NT2/D1 (cell line): ENCODE data around the gene GLRX.

ENCODE experiments used
- DNase-seq: peaks from one replicate; pipeline ENCODE4 v3.0.0-alpha.2; 2011; ENCODE audit warnings: low read depth, low spot score
- H3K27me3 ChIP-seq: 2 replicates; pipeline ENCODE4 v1.6.0; 2011; ENCODE audit warnings: mild to moderate bottlenecking; ENCODE audit not compliant: insufficient read length, insufficient read depth
- H3K36me3 ChIP-seq: 2 replicates; pipeline ENCODE4 v1.6.1; 2011; ENCODE audit warnings: mild to moderate bottlenecking, low read length, mixed read lengths; ENCODE audit not compliant: insufficient read depth, insufficient read length
- H3K4me1 ChIP-seq: 2 replicates; pipeline ENCODE4 v1.5.1; 2011; ENCODE audit not compliant: insufficient read depth, insufficient read length
- H3K4me3 ChIP-seq: 2 replicates; pipeline ENCODE4 v1.5.1; 2011; ENCODE audit warnings: low read depth; ENCODE audit not compliant: insufficient read length
- H3K9ac ChIP-seq: 2 replicates; pipeline ENCODE4 v1.6.0; 2011; ENCODE audit warnings: low read depth; ENCODE audit not compliant: insufficient read length
- H3K9me3 ChIP-seq: 2 replicates; pipeline ENCODE4 v1.5.1; 2011; ENCODE audit warnings: mild to moderate bottlenecking, low read length; ENCODE audit not compliant: insufficient read depth
- SUZ12 ChIP-seq: IDR thresholded peaks from 2 replicates; pipeline ENCODE4 v1.6.1; 2011; ENCODE audit not compliant: insufficient read length, insufficient read depth; ENCODE audit errors: extremely low read depth
- YY1 ChIP-seq: IDR thresholded peaks from 2 replicates; pipeline ENCODE4 v1.6.1; 2011; ENCODE audit not compliant: insufficient read length, insufficient read depth
- ZNF274 ChIP-seq: IDR thresholded peaks from 2 replicates; pipeline ENCODE4 v1.6.1; 2011; ENCODE audit warnings: mild to moderate bottlenecking, low read depth, low read length

The GLRX gene

DNA sequence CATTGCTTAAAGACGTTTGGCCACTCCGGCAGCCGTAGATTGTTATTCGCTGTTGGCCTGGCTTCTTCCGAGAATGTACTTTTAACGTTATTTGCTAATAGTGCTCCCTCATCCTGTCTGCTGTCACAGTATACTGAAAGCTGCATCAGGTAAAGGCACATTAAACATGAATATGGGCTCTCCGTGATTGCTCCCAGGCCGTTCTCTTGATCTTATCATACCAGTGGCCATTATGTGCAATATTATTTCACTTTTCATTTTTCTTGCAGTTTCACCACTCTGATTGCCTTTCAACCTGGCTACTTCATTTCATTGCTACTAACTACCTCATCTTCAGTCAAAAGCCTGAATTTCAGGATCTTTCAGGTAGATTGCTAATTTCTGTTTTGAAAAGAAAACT lies 34.0 kb downstream of the GLRX start:
- TF ChIP-seq YY1 (no peak), ZNF274 (no peak), SUZ12 (no peak)
- no peaks in the 10 kb centered on the region for H3K27me3 ChIP-seq
- H3K4me1 ChIP-seq = no peaks in the 10 kb centered on the region
- peaks cover 6% of the 10 kb centered on the region for H3K36me3 ChIP-seq
- no peak overlapping the region for H3K4me3 ChIP-seq
- no peaks in the 10 kb centered on the region for H3K9me3 ChIP-seq
- no peak for DNase-seq
- H3K9ac ChIP-seq = no peak overlapping the region

DNA sequence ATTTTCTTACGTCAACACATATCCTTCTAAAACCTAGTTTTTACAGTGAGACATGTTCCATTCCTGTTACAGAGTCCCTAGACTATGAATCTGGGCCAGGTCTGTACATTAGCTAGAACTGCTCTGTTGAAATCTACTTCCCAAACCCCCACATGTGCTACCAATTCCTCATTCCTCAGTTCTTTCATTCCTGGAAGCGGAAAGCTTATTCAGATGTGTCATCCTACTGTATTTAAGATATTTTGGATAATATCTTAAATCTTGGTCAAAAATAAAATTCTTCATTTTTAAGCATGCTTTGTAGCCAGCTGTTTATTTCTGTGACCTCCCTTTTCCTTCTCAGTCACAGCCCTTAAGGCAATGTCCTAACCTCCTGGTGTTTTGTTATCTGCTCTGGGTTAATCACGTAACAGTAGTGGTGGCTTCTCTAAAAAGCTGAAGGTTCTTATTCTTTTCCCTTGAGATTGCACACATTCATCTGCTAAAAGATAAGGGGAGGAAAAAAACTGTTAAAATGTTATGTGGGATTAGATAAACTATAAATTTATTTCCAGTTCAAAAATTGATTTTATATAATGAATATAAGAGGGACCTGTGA lies 35.6 kb downstream of the GLRX start:
- Histone ChIP-seq H3K4me1 (no peaks in the 10 kb centered on the region), H3K4me3 (no peak overlapping the region), H3K9ac (no peak overlapping the region), H3K27me3 (no peaks in the 10 kb centered on the region), H3K36me3 (peaks cover 6% of the 10 kb centered on the region), H3K9me3 (no peaks in the 10 kb centered on the region)
- no peak for TF ChIP-seq YY1
- DNase-seq = no peak

DNA sequence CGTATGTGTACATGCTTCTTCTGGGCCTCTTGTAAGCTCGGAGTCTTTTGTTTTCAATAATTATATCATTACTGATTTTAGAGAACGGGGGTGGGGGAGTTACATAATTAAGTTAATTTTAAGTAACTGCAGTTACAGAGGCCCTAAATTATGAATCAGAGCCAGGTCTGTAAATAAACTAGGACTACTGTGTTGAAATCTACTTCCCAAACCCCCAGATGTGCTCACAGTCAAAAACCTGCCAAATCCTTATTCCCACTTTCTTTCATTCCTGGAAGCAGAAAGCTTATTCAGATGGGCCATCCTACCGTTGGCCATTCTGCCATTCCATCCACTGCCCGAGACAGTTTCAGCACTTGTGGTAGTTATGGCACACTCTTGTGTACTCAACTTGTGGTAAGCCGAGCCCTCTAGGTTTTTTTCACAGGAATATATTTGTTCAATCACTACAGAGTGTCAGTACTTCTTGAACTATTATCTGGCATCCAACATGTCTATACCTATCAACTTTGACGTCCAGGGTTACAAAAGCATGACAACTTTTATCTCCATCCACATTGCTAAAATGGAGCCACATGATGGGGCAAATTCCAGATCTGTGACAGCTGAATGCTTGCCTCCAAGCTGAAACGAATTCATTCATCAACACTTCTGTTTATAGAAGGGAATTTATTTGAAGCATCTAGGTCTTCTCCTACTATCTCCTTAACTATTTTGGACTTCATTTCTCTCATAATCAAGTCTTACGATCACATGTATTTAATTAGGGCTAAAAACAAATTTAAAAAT lies 37.8 kb downstream of the GLRX start:
- Histone ChIP-seq H3K9ac (no peak overlapping the region), H3K9me3 (no peaks in the 10 kb centered on the region), H3K4me3 (no peak overlapping the region), H3K4me1 (no peaks in the 10 kb centered on the region), H3K27me3 (no peaks in the 10 kb centered on the region), H3K36me3 (peaks cover 6% of the 10 kb centered on the region)
- DNase-seq = no peak
- TF ChIP-seq YY1 (no peak), ZNF274 (no peak), SUZ12 (no peak)

DNA sequence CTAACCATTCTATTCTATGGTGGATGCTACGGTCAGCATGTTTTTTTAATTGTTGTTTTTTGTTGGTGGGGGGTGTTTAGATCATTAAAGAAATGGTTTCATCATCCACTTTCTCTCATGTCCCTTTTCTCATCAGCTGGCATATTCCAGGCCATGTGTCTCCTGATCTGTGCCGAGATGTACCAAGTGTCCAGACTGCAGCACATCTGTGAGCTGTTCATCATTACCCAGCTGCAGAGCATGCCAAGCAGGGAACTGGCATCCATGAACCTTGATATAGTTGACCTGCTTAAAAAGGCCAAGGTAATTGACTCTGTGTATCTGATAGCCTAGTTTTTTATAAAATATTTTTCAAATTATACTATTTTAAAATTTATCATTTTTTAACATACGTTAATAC lies 38.9 kb downstream of the GLRX start:
- no peaks in the 10 kb centered on the region for H3K9me3 ChIP-seq
- DNase-seq = no peak
- H3K27me3 ChIP-seq = no peaks in the 10 kb centered on the region
- no peak overlapping the region for H3K4me3 ChIP-seq
- H3K4me1 ChIP-seq = no peaks in the 10 kb centered on the region
- TF ChIP-seq SUZ12 (no peak), YY1 (no peak), ZNF274 (no peak)
- peaks cover 6% of the 10 kb centered on the region for H3K36me3 ChIP-seq
- H3K9ac ChIP-seq = no peak overlapping the region

DNA sequence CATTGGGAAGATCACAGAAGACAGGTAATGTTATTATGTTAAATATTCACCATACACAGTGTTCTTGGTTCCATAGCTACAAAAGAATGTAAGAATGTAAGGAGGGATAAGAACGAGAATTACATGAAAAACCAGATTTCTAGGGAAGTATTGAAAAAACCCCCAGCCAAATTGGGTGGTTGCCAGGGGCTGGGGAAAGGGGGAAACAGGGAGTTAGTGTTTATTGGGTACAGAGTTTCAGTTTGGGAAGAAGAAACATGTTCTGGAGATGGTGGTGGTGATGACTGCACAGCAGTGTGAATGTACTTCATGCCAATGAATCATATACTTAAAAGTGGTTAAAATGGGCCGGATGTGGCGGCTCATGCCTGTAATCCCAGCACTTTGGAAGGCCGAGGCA lies 40.3 kb downstream of the GLRX start:
- H3K4me1 ChIP-seq = no peaks in the 10 kb centered on the region
- no peak overlapping the region for H3K9ac ChIP-seq
- no peaks in the 10 kb centered on the region for H3K9me3 ChIP-seq
- DNase-seq = no peak
- H3K27me3 ChIP-seq = no peaks in the 10 kb centered on the region
- no peak for TF ChIP-seq ZNF274
- no peak for TF ChIP-seq YY1
- no peak for TF ChIP-seq SUZ12
- no peak overlapping the region for H3K4me3 ChIP-seq
- H3K36me3 ChIP-seq = peaks cover 6% of the 10 kb centered on the region

DNA sequence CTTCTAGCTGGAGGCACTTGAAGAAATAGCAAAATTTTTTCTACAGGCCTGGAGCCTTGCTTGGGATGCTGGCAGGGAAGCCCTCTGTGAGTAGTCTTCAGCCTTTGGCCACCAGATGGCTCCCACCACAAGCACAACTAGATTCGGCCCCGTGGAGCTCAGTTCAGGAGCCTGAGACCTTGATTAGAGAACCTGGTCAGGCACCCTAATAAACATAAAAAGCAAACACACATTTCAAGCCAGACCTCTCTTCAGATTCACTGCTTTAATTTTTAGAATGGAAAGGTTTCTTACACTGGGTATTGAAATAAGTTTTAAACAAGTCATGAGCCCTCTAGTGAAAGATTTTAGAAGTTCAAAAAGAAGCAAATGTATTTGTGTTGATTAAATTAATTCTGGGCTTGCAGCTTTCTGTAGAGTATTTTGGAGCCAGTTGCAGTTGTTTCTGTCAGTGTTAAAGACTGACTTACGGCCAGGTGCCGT lies 41.4 kb downstream of the GLRX start:
- Histone ChIP-seq H3K4me1 (no peaks in the 10 kb centered on the region), H3K9me3 (no peaks in the 10 kb centered on the region), H3K9ac (no peak overlapping the region), H3K27me3 (no peaks in the 10 kb centered on the region), H3K36me3 (peaks cover 6% of the 10 kb centered on the region), H3K4me3 (no peak overlapping the region)
- DNase-seq = peak; percentile 57
- TF ChIP-seq SUZ12 (no peak), YY1 (no peak), ZNF274 (no peak)

DNA sequence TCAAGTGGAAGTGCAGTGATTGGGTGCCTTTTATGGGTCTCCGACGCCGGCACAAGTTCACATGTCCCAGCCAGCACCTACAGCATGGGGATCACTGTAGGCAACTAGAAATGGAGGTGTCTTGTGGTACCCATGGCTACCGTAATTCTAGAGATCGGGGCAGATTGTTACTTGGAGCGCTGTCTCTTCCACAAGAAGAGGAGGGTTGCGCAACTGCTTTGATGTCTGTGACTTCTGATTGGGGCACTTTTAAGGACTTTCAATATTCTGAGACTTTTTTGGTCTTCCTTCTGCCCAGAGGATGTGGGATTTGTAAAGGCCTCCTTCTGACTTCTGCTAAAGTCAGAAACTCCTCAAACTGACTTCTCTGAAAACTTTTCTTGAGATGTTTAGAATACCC lies 41.9 kb downstream of the GLRX start:
- no peaks in the 10 kb centered on the region for H3K9me3 ChIP-seq
- no peak for DNase-seq
- H3K27me3 ChIP-seq = no peaks in the 10 kb centered on the region
- TF ChIP-seq SUZ12 = no peak
- no peak for TF ChIP-seq YY1
- TF ChIP-seq ZNF274 = no peak
- no peak overlapping the region for H3K4me3 ChIP-seq
- H3K4me1 ChIP-seq = no peaks in the 10 kb centered on the region
- peaks cover 6% of the 10 kb centered on the region for H3K36me3 ChIP-seq
- H3K9ac ChIP-seq = no peak overlapping the region
